HG02763 (cell line): ENCODE results near the gene ZP1.

ENCODE experiments used
- ATAC-seq: cut with Tn5 transposase; IDR thresholded peaks from one replicate; pipeline ENCODE4 v1.9.1; 2021; ENCODE audit warnings: mild to moderate bottlenecking, moderate library complexity; ENCODE audit not compliant: unreplicated experiment

Gene ZP1

DNA sequence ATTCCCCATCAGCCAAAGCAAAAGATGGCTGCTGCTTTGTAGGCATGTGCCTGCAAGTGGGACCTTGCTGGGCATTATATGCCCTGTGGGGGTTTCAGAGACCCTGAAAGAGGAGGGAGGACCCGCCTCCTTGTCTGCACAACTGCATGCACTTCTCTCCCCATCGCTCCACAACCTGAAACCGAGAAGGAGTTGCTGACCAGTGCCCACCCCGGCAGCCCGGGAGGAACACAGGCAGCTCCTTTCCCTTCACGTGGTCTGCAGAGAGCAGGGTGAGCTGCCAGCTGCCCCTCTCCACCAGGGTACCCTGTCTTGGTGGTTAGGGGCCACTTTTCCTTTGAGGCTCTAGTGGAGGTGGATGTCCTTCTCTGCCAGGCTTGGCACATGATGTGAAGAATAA, 55.6 kb downstream of the ZP1 start:
- ATAC-seq, result no peak

DNA sequence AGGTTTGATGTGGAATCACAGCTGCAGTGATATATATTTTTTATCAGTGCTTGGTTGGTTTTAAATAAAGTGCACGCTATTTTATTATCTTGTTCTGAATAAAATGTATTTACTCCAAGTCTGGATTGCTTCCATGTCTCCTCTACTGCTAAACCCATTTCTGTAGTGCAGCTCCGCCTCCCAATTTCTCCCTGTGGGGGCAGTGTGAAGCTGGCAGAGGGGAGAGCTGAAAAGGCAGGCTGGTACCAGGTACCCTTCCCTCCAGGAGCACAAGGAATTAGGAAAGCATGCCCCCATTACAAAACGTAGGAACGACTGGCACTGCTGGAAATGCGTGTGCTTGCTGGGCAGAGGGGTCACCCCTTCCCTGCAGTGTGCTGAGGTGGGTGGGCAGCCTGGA, 56.0 kb downstream of the ZP1 start:
- ATAC-seq, result no peak

DNA sequence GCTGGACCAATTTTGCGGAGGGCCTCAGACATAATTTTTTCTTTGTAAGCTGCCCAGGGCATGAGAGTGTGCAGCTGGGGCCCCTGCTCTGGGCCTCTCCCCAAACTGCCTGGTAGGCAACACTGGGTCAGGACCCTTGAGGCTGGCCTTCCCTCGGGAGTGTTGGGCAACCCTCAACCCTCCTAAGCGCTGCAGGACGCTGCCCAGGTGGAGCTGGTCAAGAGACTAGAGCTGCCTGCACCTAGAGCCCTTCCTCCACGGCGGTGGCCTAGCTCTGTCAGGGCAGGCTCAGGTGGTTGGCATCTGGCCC, 56.4 kb downstream of the ZP1 start:
- no peak for ATAC-seq

DNA sequence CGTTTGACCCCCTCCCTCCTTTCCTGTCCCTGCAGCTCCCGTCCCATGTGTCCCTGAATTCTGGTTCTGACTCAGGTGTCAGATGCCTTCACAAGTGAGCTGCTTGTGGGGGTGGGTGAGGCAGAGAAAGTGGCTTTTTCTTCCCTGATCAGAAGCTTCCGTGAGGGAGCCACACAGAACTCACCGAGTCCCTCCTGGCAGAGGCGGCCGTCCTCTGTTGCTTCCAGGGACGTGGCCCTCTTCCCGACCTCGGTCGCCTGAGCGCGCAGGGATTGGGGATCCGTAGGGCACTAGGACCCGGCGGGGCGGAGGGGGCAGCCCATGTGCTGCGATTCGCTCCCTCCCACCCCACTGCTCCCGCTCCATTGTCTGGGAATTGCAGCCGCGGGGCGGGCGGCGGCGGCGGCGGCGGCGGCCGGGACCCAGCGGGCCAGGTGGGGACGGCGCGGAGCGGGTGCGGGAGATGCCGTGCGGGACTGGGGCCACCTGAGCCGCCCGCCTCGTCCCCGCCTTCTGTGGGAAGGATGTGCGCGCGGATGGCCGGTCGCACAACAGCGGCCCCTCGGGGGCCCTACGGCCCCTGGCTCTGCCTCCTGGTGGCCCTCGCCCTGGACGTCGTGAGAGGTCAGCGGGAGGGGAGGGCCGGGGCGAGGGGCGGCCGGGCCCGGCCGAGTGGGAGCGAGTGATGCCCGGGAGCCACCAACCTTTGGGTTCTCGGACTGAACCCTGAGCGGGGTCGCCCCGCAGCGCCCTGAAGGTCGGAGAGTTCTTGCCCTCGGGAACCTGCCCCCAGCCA, 57.0 kb downstream of the ZP1 start, which contains the start of gene TMEM132A:
Gene TMEM132A (plus strand): TSS at position 351 of the 796 bp plus-strand sequence. CDS start 174 bp downstream, at position 525.
- no peak for ATAC-seq
